ENCODE results near the gene OR8B12.

The OR8B12 gene

DNA sequence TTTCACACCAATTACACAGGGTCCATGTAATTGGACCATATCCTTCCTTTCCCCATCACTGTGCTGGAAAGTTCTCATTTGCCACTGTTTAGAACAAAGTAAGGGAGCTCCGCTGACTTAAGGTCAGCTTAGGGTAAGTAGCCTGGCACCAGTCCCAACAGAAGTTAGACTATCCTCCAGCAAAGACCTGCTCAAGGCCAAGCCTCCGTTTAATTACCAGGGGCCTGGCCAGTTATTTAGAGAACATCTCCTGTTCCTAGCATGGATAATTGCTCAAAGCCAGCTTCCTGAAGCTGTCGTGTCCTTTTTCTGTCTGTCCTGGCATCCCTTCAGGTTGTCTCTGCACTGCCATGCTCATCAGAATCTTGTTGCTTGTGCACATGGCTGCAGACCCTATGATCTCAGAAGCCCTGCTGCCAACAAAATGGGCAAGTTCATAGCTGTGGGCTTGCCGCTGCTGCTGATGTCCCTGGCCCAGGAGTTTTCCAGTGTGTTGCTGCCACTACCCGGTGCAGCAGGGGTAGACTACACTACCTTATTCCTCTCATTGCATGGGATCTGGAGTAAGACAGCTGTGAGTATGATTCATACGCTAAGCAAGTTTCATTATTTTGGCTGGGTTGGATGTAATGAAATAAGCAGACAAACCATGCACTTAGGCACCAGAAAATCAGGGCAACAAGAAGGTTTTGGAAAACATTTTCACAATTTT is 34.4 kb upstream of the OR8B12 start:
- no peak for ATAC-seq (ENCODE audit: insufficient read depth, low read depth)
- Histone ChIP-seq H3K4me1 (ENCODE audit: insufficient read depth, low read length) (no peaks in the 10 kb centered on the region), H3K27me3 (ENCODE audit: insufficient read depth, low read length, poor library complexity) (peaks cover 6% of the 10 kb centered on the region), H3K4me2 (ENCODE audit: insufficient read depth, low read length) (no peak overlapping the region), H3K36me3 (ENCODE audit: insufficient read depth, low read length) (no peaks in the 10 kb centered on the region), H3K79me2 (ENCODE audit: insufficient read depth, low read length) (no peaks in the 10 kb centered on the region), H2AFZ (ENCODE audit: low read depth, low read length) (no peak overlapping the region), H4K20me1 (ENCODE audit: insufficient read depth, low read length) (no peaks in the 10 kb centered on the region), H3K9me3 (ENCODE audit: insufficient read depth, low read length, severe bottlenecking) (no peaks in the 10 kb centered on the region), H3K4me3 (ENCODE audit: low read depth in 1 of 2, low read length in 2 of 2) (no peak overlapping the region), H3K27ac (ENCODE audit: low read length) (no peak overlapping the region), H3K9ac (ENCODE audit: low read depth, low read length) (no peak overlapping the region)
- no peak for TF ChIP-seq EZH2 (IDR thresholded peaks at IDR 0.05; ENCODE audit: borderline replicate concordance, low read depth, low read length, severe bottlenecking)
- TF ChIP-seq, protein P1, sequence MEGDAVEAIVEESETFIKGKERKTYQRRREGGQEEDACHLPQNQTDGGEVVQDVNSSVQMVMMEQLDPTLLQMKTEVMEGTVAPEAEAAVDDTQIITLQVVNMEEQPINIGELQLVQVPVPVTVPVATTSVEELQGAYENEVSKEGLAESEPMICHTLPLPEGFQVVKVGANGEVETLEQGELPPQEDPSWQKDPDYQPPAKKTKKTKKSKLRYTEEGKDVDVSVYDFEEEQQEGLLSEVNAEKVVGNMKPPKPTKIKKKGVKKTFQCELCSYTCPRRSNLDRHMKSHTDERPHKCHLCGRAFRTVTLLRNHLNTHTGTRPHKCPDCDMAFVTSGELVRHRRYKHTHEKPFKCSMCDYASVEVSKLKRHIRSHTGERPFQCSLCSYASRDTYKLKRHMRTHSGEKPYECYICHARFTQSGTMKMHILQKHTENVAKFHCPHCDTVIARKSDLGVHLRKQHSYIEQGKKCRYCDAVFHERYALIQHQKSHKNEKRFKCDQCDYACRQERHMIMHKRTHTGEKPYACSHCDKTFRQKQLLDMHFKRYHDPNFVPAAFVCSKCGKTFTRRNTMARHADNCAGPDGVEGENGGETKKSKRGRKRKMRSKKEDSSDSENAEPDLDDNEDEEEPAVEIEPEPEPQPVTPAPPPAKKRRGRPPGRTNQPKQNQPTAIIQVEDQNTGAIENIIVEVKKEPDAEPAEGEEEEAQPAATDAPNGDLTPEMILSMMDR (IDR thresholded peaks at IDR 0.05; ENCODE audit: borderline replicate concordance, extremely low read depth, low read length, poor library complexity, severe bottlenecking): no peak
- DNase-seq: no peak

DNA sequence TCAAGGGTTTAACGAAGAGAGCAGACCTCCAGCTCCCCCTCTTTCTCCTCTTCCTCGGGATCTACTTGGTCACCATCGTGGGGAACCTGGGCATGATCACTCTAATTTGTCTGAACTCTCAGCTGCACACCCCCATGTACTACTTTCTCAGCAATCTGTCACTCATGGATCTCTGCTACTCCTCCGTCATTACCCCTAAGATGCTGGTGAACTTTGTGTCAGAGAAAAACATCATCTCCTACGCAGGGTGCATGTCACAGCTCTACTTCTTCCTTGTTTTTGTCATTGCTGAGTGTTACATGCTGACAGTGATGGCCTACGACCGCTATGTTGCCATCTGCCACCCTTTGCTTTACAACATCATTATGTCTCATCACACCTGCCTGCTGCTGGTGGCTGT is 26.7 kb upstream of the OR8B12 start:
- Histone ChIP-seq H3K4me3 (ENCODE audit: low read depth in 1 of 2, low read length in 2 of 2) (no peak overlapping the region), H3K9ac (ENCODE audit: low read depth, low read length) (no peak overlapping the region), H3K36me3 (ENCODE audit: insufficient read depth, low read length) (no peaks in the 10 kb centered on the region), H3K79me2 (ENCODE audit: insufficient read depth, low read length) (no peaks in the 10 kb centered on the region), H3K27me3 (ENCODE audit: insufficient read depth, low read length, poor library complexity) (peaks cover 14% of the 10 kb centered on the region), H3K27ac (ENCODE audit: low read length) (no peak overlapping the region), H4K20me1 (ENCODE audit: insufficient read depth, low read length) (no peaks in the 10 kb centered on the region), H3K9me3 (ENCODE audit: insufficient read depth, low read length, severe bottlenecking) (no peaks in the 10 kb centered on the region), H2AFZ (ENCODE audit: low read depth, low read length) (no peak overlapping the region), H3K4me1 (ENCODE audit: insufficient read depth, low read length) (no peaks in the 10 kb centered on the region), H3K4me2 (ENCODE audit: insufficient read depth, low read length) (no peak overlapping the region)
- DNase-seq: no peak
- no peak for TF ChIP-seq EZH2 (IDR thresholded peaks at IDR 0.05; ENCODE audit: borderline replicate concordance, low read depth, low read length, severe bottlenecking)
- TF ChIP-seq, protein P1 (IDR thresholded peaks at IDR 0.05; ENCODE audit: borderline replicate concordance, extremely low read depth, low read length, poor library complexity, severe bottlenecking): no peak
- no peak for ATAC-seq (ENCODE audit: insufficient read depth, low read depth)

DNA sequence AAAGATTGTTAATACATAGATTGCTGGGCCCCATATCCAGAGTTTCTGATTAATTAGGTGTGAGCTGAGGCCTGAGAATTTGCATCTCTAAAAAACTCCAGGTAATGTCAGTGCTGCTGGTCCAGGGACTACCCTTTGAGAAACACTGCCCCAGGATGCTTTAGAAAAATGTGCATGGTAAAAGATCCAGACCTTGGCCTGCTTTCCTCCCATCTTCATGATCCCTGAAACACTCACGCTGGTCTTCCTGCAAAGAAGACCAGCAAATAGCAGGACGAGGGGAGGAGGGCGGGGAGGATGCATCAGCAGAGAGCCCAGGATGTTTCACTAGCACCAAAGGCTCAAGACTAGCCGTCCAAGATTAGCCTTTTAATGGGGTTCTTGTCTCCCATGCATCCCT is 26.2 kb upstream of the OR8B12 start, which contains the start of gene OR8A1:
TSS of gene OR8A1 (plus strand) at position 301 of the 400 bp plus-strand sequence. CDS start 123 bp downstream, outside the sequence.
- no peaks in the 10 kb centered on the region for H3K79me2 ChIP-seq (ENCODE audit: insufficient read depth, low read length)
- DNase-seq (no peak), ATAC-seq (ENCODE audit: insufficient read depth, low read depth) (no peak)
- H3K27ac ChIP-seq (ENCODE audit: low read length): no peak within 1 kb of the TSS
- H4K20me1 ChIP-seq (ENCODE audit: insufficient read depth, low read length): no peaks in the 10 kb centered on the region
- no peak within 1 kb of the TSS for H2AFZ ChIP-seq (ENCODE audit: low read depth, low read length)
- no peak within 1 kb of the TSS for H3K9ac ChIP-seq (ENCODE audit: low read depth, low read length)
- no peak within 1 kb of the TSS for H3K4me2 ChIP-seq (ENCODE audit: insufficient read depth, low read length)
- no peaks in the 10 kb centered on the region for H3K4me1 ChIP-seq (ENCODE audit: insufficient read depth, low read length)
- peaks cover 14% of the 10 kb centered on the region for H3K27me3 ChIP-seq (ENCODE audit: insufficient read depth, low read length, poor library complexity)
- H3K9me3 ChIP-seq (ENCODE audit: insufficient read depth, low read length, severe bottlenecking): no peaks in the 10 kb centered on the region
- no peak within 1 kb of the TSS for H3K4me3 ChIP-seq (ENCODE audit: low read depth in 1 of 2, low read length in 2 of 2)
- no peaks in the 10 kb centered on the region for H3K36me3 ChIP-seq (ENCODE audit: insufficient read depth, low read length)
- no peak for TF ChIP-seq EZH2 (IDR thresholded peaks at IDR 0.05; ENCODE audit: borderline replicate concordance, low read depth, low read length, severe bottlenecking)
- TF ChIP-seq, protein P1 (IDR thresholded peaks at IDR 0.05; ENCODE audit: borderline replicate concordance, extremely low read depth, low read length, poor library complexity, severe bottlenecking): no peak
